Lung (tissue), 12 donors: Measurements from ENCODE around the gene NEURL1B. TPM values are rescaled to one million over a fixed set of nuclear protein-coding genes. Genes with fewer than 3 reads are reported as not detected.
A peak's percentile ranks its signal among the peaks of the same experiment; 100 is the strongest.
"Not testable (repeated sequence)": the region's sequence is repeated elsewhere in the genome, so short reads cannot be mapped to it uniquely, and the experiment has no call there.

Source experiments
- ATAC-seq: fragments of 200-7000 bp; cut with Tn5 transposase; one replicate; pipeline ENCODE4 v1.9.1; 2020; ENCODE audit warnings: moderate number of reproducible peaks; ENCODE audit not compliant: insufficient read depth, low FRiP score
- DNase-seq, 3 donors: peaks; one replicate each; pipeline ENCODE4 v3.0.0-alpha.2; 2013 to 2017
- H3K27ac ChIP-seq, 2 donors: one replicate each; pipeline ENCODE4 v1.5.1; 2013; ENCODE audit warnings: mild to moderate bottlenecking in 2 of 2, moderate library complexity in 2 of 2, control low read depth in 1 of 2, inconsistent platforms in 1 of 2, low read depth in 1 of 2, low read length in 1 of 2
- H3K27me3 ChIP-seq, 3 donors: one replicate each; pipeline ENCODE4 v1.5.1; 2013; ENCODE audit warnings: low read length in 2 of 3; ENCODE audit not compliant: control insufficient read depth in 3 of 3, insufficient read depth in 3 of 3
- H3K36me3 ChIP-seq, 4 donors: one replicate each; pipeline ENCODE4 v1.5.1; 2013; ENCODE audit warnings: low read length in 4 of 4, mild to moderate bottlenecking in 1 of 4, moderate library complexity in 1 of 4; ENCODE audit not compliant: control insufficient read depth in 4 of 4, insufficient read depth in 4 of 4
- H3K4me1 ChIP-seq, 5 donors: one replicate each; pipeline ENCODE4 v1.5.1; 2013; ENCODE audit warnings: low read length in 5 of 5, mild to moderate bottlenecking in 2 of 5, moderate library complexity in 1 of 5; ENCODE audit not compliant: control insufficient read depth in 5 of 5, insufficient read depth in 5 of 5
- H3K4me3 ChIP-seq: one replicate; pipeline ENCODE4 v1.5.1; 2013; ENCODE audit warnings: mild to moderate bottlenecking, control low read depth, moderate library complexity
- H3K9ac ChIP-seq, 2 donors: one replicate each; pipeline ENCODE4 v1.5.1; 2013; ENCODE audit warnings: low read length in 2 of 2, control low read depth in 1 of 2; ENCODE audit not compliant: insufficient read depth in 1 of 2
- H3K9me3 ChIP-seq, 4 donors: one replicate each; pipeline ENCODE4 v1.5.1; 2013; ENCODE audit warnings: low read length in 3 of 4, mild to moderate bottlenecking in 1 of 4, moderate library complexity in 1 of 4; ENCODE audit not compliant: control insufficient read depth in 4 of 4, insufficient read depth in 3 of 4
- CTCF ChIP-seq: IDR thresholded peaks from 2 replicates; pipeline ENCODE4 v1.5.1; 2012; ENCODE audit warnings: mild to moderate bottlenecking; ENCODE audit errors: control extremely low read depth, extremely low read depth
- WGBS, 2 donors: extraction: QIAGEN DNeasy Blood & Tissue Kit; methylation state at CpG; one replicate each; pipeline ENCODE4 v1.1.7; 2013; 5-methylcytosine and 5-hydroxymethylcytosine counted together
- polyA plus RNA-seq, 2 donors: library from polyadenylated mRNA; stranded (reverse); fragments of 200-250 nt; gene quantifications; one replicate each; pipeline ENCODE4 v1.2.1, GENCODE V29; 2013
- total RNA-seq, 2 donors: library from RNA; depleted of rRNA in 1 of 2; stranded (reverse); fragments of >200 nt in 1 of 2; gene quantifications; one replicate each; pipeline ENCODE4 v1.2.1, GENCODE V29; 2014 to 2021
- donor health status: control.
- donor health status: control.
- donor health status: Bipolar disorder and iron deficiency.
- donor health status: healthy.
- donor health status: DM: yes; HTN: yes; CAD: no.

NEURL1B gene
- total and polyA plus RNA-seq, 4 donors = 5.1 to 26.4 (median 11.8) TPM

GRCh38 chr5:172648013-172648381, 6.9 kb downstream of the NEURL1B start:
- H3K4me3 ChIP-seq = no peak overlapping the region

GRCh38 chr5:172648755-172649154, 7.7 kb downstream of the NEURL1B start:
- ATAC-seq = no peak
- 73 to 83% methylated on average over 3 of the region's 3 CpGs for WGBS, 2 donors

More at GRCh38 chr5:172648013-172648381, 6.9 kb downstream of the NEURL1B start:
- WGBS, 2 donors = 47 to 49% methylated on average over 7 of the region's 7 CpGs
- H3K36me3 ChIP-seq = peaks cover 0 to 4% (median 0%) of the 10 kb centered on the region in 4 donors
- no peaks in the 10 kb centered on the region for H3K27me3 ChIP-seq
- peaks cover 0 to 28% (median 0%) of the 10 kb centered on the region in 5 donors for H3K4me1 ChIP-seq
- DNase-seq = peak; percentile 47 to 68 (median 51)
- no peaks in the 10 kb centered on the region for H3K9me3 ChIP-seq
- TF ChIP-seq CTCF = no peak
- H3K27ac ChIP-seq = peak overlapping the region in 1 of 2 donors; percentile 55
- H3K9ac ChIP-seq = no peak overlapping the region
- ATAC-seq = peak; percentile 47

GRCh38 chr5:172656496-172656895, 15.4 kb downstream of the NEURL1B start:
- not testable (repeated sequence) for H3K27ac ChIP-seq, ATAC-seq, H3K27me3 ChIP-seq, H3K4me3 ChIP-seq, H3K9ac ChIP-seq, H3K36me3 ChIP-seq, DNase-seq
- WGBS, 2 donors = 97 to 98% methylated on average over 13 of the region's 13 CpGs
- Histone ChIP-seq H3K9me3 (peaks cover 0 to 13% (median 6%) of the 10 kb centered on the region in 4 donors), H3K4me1 (peaks cover 10 to 28% (median 14%) of the 10 kb centered on the region in 5 donors)

More at GRCh38 chr5:172648755-172649154, 7.7 kb downstream of the NEURL1B start:
- Histone ChIP-seq H3K27me3 (no peaks in the 10 kb centered on the region), H3K27ac (no peak overlapping the region), H3K4me1 (peaks cover 0 to 28% (median 0%) of the 10 kb centered on the region in 5 donors), H3K36me3 (peaks cover 0 to 4% (median 0%) of the 10 kb centered on the region in 4 donors), H3K9ac (no peak overlapping the region), H3K4me3 (no peak overlapping the region), H3K9me3 (no peaks in the 10 kb centered on the region)
- TF ChIP-seq CTCF = no peak
- no peak for DNase-seq

GRCh38 chr5:172657524-172658233, 16.6 kb downstream of the NEURL1B start:
- H3K27ac ChIP-seq = peak overlapping the region in 1 of 2 donors; percentile 89
- peaks cover 0 to 13% (median 6%) of the 10 kb centered on the region in 4 donors for H3K9me3 ChIP-seq
- not testable (repeated sequence) for ATAC-seq, H3K4me3 ChIP-seq, H3K36me3 ChIP-seq, H3K27me3 ChIP-seq, H3K9ac ChIP-seq, DNase-seq
- 65 to 79% methylated on average over 17 of the region's 17 CpGs for WGBS, 2 donors
- H3K4me1 ChIP-seq = peaks cover 10 to 28% (median 19%) of the 10 kb centered on the region in 5 donors
